ENCODE results near the gene EHD3.

EHD3 gene

DNA sequence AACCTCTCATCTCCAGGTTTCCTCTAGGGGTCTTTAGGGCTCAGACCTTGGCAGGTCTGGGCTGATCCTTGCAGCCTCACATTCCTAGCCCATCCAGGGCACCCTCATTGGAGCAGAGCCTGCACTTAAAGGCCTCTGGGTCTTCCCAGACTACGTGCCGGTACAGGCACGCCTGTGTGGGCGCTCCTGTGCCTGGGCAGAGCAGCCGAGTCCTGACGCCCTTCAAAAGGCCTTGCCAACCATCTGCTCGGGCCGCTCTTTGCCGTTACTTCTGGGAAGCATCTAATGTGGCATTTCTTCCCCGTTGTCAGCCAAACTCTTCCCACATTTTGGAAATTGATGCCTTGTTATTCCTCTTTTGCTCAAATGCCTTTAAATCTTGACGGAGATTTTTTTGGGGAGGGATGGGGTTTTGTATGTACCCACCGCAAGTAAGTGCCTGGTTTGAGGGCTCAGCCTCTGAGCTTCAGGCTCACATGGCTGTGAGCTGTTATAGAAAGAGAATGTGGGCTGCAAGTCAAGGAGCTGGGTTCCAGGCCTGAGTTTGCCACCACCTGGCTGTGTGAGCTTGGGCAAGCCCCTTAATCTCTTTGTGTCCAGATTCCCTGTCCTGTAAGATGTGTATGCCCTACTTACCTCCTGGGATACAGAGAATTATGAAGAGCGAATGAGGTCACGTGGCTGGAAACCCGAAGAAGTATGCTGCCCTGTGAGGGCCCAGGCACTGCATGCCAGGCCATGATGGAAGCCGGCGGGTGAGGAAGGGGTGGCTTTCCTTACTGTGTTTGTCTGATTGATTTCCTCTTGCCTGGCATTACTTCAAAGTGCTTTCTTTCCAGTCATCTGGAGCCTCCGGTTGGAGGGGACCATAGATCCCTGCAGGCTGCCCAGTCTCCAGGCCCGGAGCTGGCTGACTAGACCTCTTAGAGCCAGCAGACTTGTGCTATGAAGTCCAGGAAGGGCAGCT, 20.6 kb downstream of the EHD3 start:
- ChIA-PET POLR2A (no interaction called here), CTCF (interaction anchor here (1.1 to 1.6 kb wide), 4 partner anchors 14 to 79 kb away, joined by 3 to 5 read pairs (median 3); no protein-coding TSS in a partner anchor)
- no peak overlapping the region for H3K4me3 ChIP-seq (ENCODE audit: low read depth, low read length)
- TF ChIP-seq, protein P1, sequence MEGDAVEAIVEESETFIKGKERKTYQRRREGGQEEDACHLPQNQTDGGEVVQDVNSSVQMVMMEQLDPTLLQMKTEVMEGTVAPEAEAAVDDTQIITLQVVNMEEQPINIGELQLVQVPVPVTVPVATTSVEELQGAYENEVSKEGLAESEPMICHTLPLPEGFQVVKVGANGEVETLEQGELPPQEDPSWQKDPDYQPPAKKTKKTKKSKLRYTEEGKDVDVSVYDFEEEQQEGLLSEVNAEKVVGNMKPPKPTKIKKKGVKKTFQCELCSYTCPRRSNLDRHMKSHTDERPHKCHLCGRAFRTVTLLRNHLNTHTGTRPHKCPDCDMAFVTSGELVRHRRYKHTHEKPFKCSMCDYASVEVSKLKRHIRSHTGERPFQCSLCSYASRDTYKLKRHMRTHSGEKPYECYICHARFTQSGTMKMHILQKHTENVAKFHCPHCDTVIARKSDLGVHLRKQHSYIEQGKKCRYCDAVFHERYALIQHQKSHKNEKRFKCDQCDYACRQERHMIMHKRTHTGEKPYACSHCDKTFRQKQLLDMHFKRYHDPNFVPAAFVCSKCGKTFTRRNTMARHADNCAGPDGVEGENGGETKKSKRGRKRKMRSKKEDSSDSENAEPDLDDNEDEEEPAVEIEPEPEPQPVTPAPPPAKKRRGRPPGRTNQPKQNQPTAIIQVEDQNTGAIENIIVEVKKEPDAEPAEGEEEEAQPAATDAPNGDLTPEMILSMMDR (IDR thresholded peaks at IDR 0.05; ENCODE audit: insufficient read depth, low read length, missing control alignments) = no peak
- DNase-seq (ENCODE audit: low read depth, low spot score) = no peak

DNA sequence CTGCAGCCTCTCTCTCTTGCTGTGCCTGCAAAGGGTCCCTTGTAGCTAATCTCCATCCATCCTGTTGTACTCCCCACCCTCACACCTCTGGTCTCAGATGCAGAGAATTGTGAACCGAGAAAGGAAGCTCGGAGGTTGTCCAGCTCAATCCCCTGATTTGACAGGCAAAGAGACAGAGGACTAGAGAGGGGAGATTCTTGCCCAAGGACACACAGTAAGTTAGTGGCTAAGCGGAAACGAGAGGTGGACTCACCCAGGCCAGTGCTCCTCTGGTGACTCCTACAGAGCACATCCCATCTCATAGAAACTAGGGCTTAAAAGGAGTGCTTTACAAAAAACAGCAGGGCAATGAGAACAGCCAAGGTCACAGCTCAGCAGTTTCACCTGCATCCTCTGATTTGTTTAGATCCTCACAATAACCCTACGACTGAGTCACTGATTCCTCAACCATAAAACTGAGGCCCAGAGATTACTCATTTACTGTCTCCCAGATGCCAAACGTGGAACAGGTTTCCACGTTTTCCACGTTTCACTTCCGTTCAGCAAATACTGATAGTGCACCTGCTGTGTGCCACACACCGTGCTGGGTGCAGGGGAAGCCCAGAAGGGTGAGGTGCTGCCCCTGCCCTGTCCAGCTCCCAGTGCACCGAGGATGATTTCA, 22.1 kb downstream of the EHD3 start:
- no peak overlapping the region for H3K4me3 ChIP-seq (ENCODE audit: low read depth, low read length)
- CTCF ChIA-PET = no interaction called here
- POLR2A ChIA-PET = no interaction called here
- no peak for DNase-seq (ENCODE audit: low read depth, low spot score)
- TF ChIP-seq, protein P1 (IDR thresholded peaks at IDR 0.05; ENCODE audit: insufficient read depth, low read length, missing control alignments) = no peak

DNA sequence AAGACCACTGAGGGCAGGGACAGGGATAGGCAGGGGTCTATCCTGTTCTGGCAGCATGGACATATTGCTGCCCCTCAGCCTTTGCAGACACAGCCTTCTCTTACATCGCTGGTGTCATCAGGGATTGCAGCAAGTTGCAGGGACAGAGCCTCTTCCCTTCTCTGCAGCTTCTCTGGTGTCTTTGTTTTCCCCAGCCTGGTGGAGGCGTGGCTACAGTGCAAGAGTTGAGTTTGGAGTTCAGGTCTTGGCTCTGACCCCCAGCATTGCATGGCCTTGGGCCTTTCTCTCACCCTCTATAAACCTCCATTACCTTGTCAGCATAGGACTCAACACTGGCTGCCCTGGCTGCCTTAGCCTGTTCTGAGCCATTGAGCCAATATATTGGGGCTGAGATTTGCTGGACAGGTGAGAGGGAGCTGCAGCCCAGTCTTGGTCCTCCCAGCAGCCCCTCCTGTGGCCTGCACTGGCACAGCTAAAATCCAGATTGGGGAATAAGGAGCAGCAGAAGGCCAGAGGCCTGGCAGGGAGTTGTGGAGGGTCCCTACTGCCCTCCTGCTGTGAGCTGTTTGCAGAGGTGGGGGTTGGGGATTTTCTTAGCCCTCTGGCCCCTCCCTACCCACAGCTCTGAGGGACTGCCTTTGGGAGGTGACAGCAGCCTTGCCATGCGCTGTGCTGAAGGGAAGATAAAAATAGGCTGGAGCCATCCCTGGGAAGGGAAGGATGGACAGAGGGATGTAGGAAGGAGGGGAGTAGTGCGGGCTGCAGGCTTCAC, 22.8 kb downstream of the EHD3 start:
- DNase-seq (ENCODE audit: low read depth, low spot score) = no peak
- H3K4me3 ChIP-seq (ENCODE audit: low read depth, low read length) = no peak overlapping the region
- ChIA-PET CTCF (interaction anchor here (1.3 kb wide), 1 partner anchor 77 kb away, joined by 3 read pairs; no protein-coding TSS in a partner anchor), POLR2A (no interaction called here)
- TF ChIP-seq, protein P1 (IDR thresholded peaks at IDR 0.05; ENCODE audit: insufficient read depth, low read length, missing control alignments) = no peak

DNA sequence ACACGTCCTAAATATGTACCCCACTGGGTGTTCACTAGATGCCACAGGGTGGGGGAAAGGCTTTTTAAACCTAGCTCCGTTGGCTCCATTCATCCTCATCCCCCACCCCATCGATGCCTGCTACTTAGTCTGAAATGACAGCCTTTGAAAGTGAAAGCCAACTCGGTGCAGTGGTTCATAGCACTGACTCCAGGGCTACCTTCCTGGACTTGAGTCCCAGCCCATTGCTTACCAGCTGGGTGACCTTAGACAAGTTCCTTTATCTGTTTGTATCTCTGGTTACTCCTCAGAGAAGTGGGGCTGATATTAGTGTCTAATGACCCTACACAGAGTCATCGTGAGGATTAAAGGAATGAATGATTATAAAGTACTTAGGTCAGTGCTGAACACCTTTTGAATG, 24.4 kb downstream of the EHD3 start:
- ChIA-PET CTCF (interaction anchor here (0.7 kb wide), 1 partner anchor 21 kb away, joined by 3 read pairs; no protein-coding TSS in a partner anchor), POLR2A (no interaction called here)
- TF ChIP-seq, protein P1 (IDR thresholded peaks at IDR 0.05; ENCODE audit: insufficient read depth, low read length, missing control alignments) = no peak
- no peak for DNase-seq (ENCODE audit: low read depth, low spot score)
- H3K4me3 ChIP-seq (ENCODE audit: low read depth, low read length) = no peak overlapping the region

DNA sequence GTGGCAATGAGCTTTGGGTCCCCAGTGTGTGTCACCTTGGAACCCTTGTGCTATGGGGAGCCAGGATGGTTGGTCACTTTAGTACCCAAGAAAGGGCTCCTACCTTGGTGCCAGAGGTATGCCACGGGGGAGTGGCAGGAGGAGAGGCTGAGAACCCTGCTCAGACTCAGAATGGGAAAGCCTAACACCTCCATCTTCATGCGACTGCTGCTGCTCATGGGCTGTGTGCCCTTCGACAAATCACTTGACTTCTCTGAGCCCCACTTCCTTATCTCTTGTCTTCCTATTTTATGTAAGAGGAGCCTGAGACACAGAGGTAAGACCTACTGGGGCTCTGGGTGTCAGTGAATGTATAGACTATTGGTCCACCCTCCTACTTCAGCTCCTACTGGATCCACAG, 25.1 kb downstream of the EHD3 start:
- ChIA-PET CTCF (interaction anchor here (1.2 kb wide), 1 partner anchor 9 kb away, joined by 3 read pairs; no protein-coding TSS in a partner anchor), POLR2A (no interaction called here)
- TF ChIP-seq, protein P1 (IDR thresholded peaks at IDR 0.05; ENCODE audit: insufficient read depth, low read length, missing control alignments) = no peak
- no peak overlapping the region for H3K4me3 ChIP-seq (ENCODE audit: low read depth, low read length)
- no peak for DNase-seq (ENCODE audit: low read depth, low spot score)
